SJSA1 (cell line): ENCODE results near the gene FGF14. TPM values are rescaled to one million over a fixed set of nuclear protein-coding genes. Genes with fewer than 3 reads are reported as not detected.

Source experiments
- DNase-seq, 2 experiments: peaks; one replicate each; pipeline ENCODE4 v3.0.0-alpha.2; 2015 to 2020; ENCODE audit warnings: low spot score in 2 of 2, low read depth in 1 of 2
- H3K27ac ChIP-seq: fragments of 250-450 bp; sonication (Bioruptor Pico); 2 replicates; pipeline ENCODE4 v1.5.1; 2020; ENCODE audit warnings: mild to moderate bottlenecking, moderate library complexity
- H3K27me3 ChIP-seq: fragments of 250-450 bp; sonication (Bioruptor Pico); replicated peaks from 2 replicates; pipeline ENCODE4 v1.5.1; 2020; ENCODE audit warnings: mild to moderate bottlenecking, moderate library complexity
- H3K36me3 ChIP-seq: fragments of 250-450 bp; sonication (Bioruptor Pico); 2 replicates; pipeline ENCODE4 v1.5.1; 2020; ENCODE audit warnings: mild to moderate bottlenecking
- H3K4me1 ChIP-seq: fragments of 250-450 bp; sonication (Bioruptor Pico); replicated peaks from 2 replicates; pipeline ENCODE4 v1.6.1; 2021; ENCODE audit warnings: mild to moderate bottlenecking
- H3K4me3 ChIP-seq: fragments of 250-450 bp; sonication (Bioruptor Pico); 2 replicates; pipeline ENCODE4 v1.5.1; 2020; ENCODE audit warnings: mild to moderate bottlenecking
- H3K9me3 ChIP-seq: fragments of 250-450 bp; sonication (Bioruptor Pico); replicated peaks from 2 replicates; pipeline ENCODE4 v1.5.1; 2020; ENCODE audit warnings: mild to moderate bottlenecking
- total RNA-seq: library from RNA; depleted of rRNA; stranded (reverse); fragments of >200 nt; shearing (Covaris generic); gene quantifications from 2 replicates; pipeline ENCODE4 v1.2.3, GENCODE V29; 2014

Gene FGF14
- total RNA-seq, 1 experiment from 2014 or later = not detected

GRCh38 chr13:101783554-101783953, 618.3 kb downstream of the FGF14 start:
- Histone ChIP-seq H3K27me3 (no peaks in the 10 kb centered on the region), H3K4me1 (no peaks in the 10 kb centered on the region), H3K27ac (no peak overlapping the region), H3K36me3 (no peaks in the 10 kb centered on the region), H3K4me3 (no peak overlapping the region), H3K9me3 (no peaks in the 10 kb centered on the region)
- no peak for DNase-seq

GRCh38 chr13:101780211-101780610, 621.6 kb downstream of the FGF14 start:
- no peak overlapping the region for H3K27ac ChIP-seq
- H3K4me1 ChIP-seq = no peaks in the 10 kb centered on the region
- H3K36me3 ChIP-seq = no peaks in the 10 kb centered on the region
- H3K4me3 ChIP-seq = no peak overlapping the region
- no peaks in the 10 kb centered on the region for H3K27me3 ChIP-seq
- no peak for DNase-seq
- H3K9me3 ChIP-seq = no peaks in the 10 kb centered on the region

- no peak overlapping the region for H3K27ac ChIP-seq
- no peaks in the 10 kb centered on the region for H3K36me3 ChIP-seq
- no peak overlapping the region for H3K4me3 ChIP-seq
- H3K4me1 ChIP-seq = no peaks in the 10 kb centered on the region
- H3K27me3 ChIP-seq = no peaks in the 10 kb centered on the region
- no peaks in the 10 kb centered on the region for H3K9me3 ChIP-seq
- DNase-seq = no peak
These were observed 622.7 kb downstream of the FGF14 start for GRCh38 chr13:101779147-101779546.

- Histone ChIP-seq H3K4me1 (no peaks in the 10 kb centered on the region), H3K9me3 (no peaks in the 10 kb centered on the region), H3K4me3 (no peak overlapping the region), H3K27ac (no peak overlapping the region), H3K27me3 (0 out of 2 replicates have a peak, but pooled peaks cover 4% of the 10 kb centered on the region), H3K36me3 (no peaks in the 10 kb centered on the region)
- DNase-seq = no peak
These were observed 626.6 kb downstream of the FGF14 start for GRCh38 chr13:101775267-101775666.

- Histone ChIP-seq H3K27ac (no peak overlapping the region), H3K9me3 (no peaks in the 10 kb centered on the region), H3K4me1 (no peaks in the 10 kb centered on the region), H3K4me3 (no peak overlapping the region), H3K36me3 (no peaks in the 10 kb centered on the region), H3K27me3 (0 out of 2 replicates have a peak, but pooled peaks cover 4% of the 10 kb centered on the region)
- DNase-seq = no peak
These were observed 627.5 kb downstream of the FGF14 start for GRCh38 chr13:101774393-101774792.

GRCh38 chr13:101773062-101773461, 628.8 kb downstream of the FGF14 start:
- H3K9me3 ChIP-seq = no peaks in the 10 kb centered on the region
- no peak overlapping the region for H3K27ac ChIP-seq

GRCh38 chr13:101767131-101767530, 634.7 kb downstream of the FGF14 start:
- Histone ChIP-seq H3K36me3 (no peaks in the 10 kb centered on the region), H3K27me3 (0 out of 2 replicates have a peak, but pooled peaks cover 4% of the 10 kb centered on the region), H3K4me3 (no peak overlapping the region), H3K4me1 (no peaks in the 10 kb centered on the region), H3K27ac (no peak overlapping the region), H3K9me3 (no peaks in the 10 kb centered on the region)
- DNase-seq = no peak

More at GRCh38 chr13:101773062-101773461, 628.8 kb downstream of the FGF14 start:
- H3K4me3 ChIP-seq = no peak overlapping the region
- no peaks in the 10 kb centered on the region for H3K36me3 ChIP-seq
- no peaks in the 10 kb centered on the region for H3K4me1 ChIP-seq
- 0 out of 2 replicates have a peak, but pooled peaks cover 4% of the 10 kb centered on the region for H3K27me3 ChIP-seq
- no peak for DNase-seq

GRCh38 chr13:101763191-101763590, 638.7 kb downstream of the FGF14 start:
- Histone ChIP-seq H3K36me3 (no peaks in the 10 kb centered on the region), H3K27ac (no peak overlapping the region), H3K9me3 (no peaks in the 10 kb centered on the region), H3K4me1 (no peaks in the 10 kb centered on the region), H3K27me3 (no peaks in the 10 kb centered on the region), H3K4me3 (no peak overlapping the region)
- DNase-seq = no peak

GRCh38 chr13:101757446-101758039, 644.3 kb downstream of the FGF14 start:
- no peak overlapping the region for H3K4me3 ChIP-seq
- peak in 1 of 2 experiments; percentile 14 for DNase-seq
- H3K4me1 ChIP-seq = no peaks in the 10 kb centered on the region
- no peaks in the 10 kb centered on the region for H3K36me3 ChIP-seq
- no peaks in the 10 kb centered on the region for H3K9me3 ChIP-seq
- H3K27me3 ChIP-seq = no peaks in the 10 kb centered on the region
- H3K27ac ChIP-seq = no peak overlapping the region

- H3K4me1 ChIP-seq = no peaks in the 10 kb centered on the region
- no peak overlapping the region for H3K4me3 ChIP-seq
- H3K9me3 ChIP-seq = no peaks in the 10 kb centered on the region
- no peaks in the 10 kb centered on the region for H3K36me3 ChIP-seq
- no peak for DNase-seq
- H3K27me3 ChIP-seq = no peaks in the 10 kb centered on the region
- H3K27ac ChIP-seq = no peak overlapping the region
These were observed 646.5 kb downstream of the FGF14 start for GRCh38 chr13:101755228-101755887.

- H3K36me3 ChIP-seq = no peaks in the 10 kb centered on the region
- H3K4me1 ChIP-seq = no peaks in the 10 kb centered on the region
- H3K9me3 ChIP-seq = no peaks in the 10 kb centered on the region
- H3K27ac ChIP-seq = no peak overlapping the region
- no peak for DNase-seq
- no peaks in the 10 kb centered on the region; the same call in 1 of the 2 replicates for H3K27me3 ChIP-seq
- no peak overlapping the region for H3K4me3 ChIP-seq
These were observed 649.4 kb downstream of the FGF14 start for GRCh38 chr13:101752432-101752831.

- DNase-seq = no peak
- H3K27me3 ChIP-seq = no peaks in the 10 kb centered on the region; the same call in 1 of the 2 replicates
- H3K27ac ChIP-seq = no peak overlapping the region
- no peaks in the 10 kb centered on the region for H3K36me3 ChIP-seq
- no peak overlapping the region for H3K4me3 ChIP-seq
- H3K9me3 ChIP-seq = no peaks in the 10 kb centered on the region
- H3K4me1 ChIP-seq = no peaks in the 10 kb centered on the region
These were observed 650.4 kb downstream of the FGF14 start for GRCh38 chr13:101751488-101751887.

GRCh38 chr13:101749584-101749983, 652.3 kb downstream of the FGF14 start:
- Histone ChIP-seq H3K9me3 (no peaks in the 10 kb centered on the region), H3K27me3 (no peaks in the 10 kb centered on the region; the same call in 1 of the 2 replicates), H3K27ac (no peak overlapping the region), H3K36me3 (no peaks in the 10 kb centered on the region), H3K4me1 (no peaks in the 10 kb centered on the region), H3K4me3 (no peak overlapping the region)
- no peak for DNase-seq

- H3K27me3 ChIP-seq = peaks cover 6% of the 10 kb centered on the region; the same call in 1 of the 2 replicates
- H3K9me3 ChIP-seq = no peaks in the 10 kb centered on the region
- no peak for DNase-seq
- H3K36me3 ChIP-seq = no peaks in the 10 kb centered on the region
- no peaks in the 10 kb centered on the region for H3K4me1 ChIP-seq
- no peak overlapping the region for H3K27ac ChIP-seq
- no peak overlapping the region for H3K4me3 ChIP-seq
These were observed 654.8 kb downstream of the FGF14 start for GRCh38 chr13:101747039-101747438.
